ENCODE measurements around the gene PARP16.

DNA sequence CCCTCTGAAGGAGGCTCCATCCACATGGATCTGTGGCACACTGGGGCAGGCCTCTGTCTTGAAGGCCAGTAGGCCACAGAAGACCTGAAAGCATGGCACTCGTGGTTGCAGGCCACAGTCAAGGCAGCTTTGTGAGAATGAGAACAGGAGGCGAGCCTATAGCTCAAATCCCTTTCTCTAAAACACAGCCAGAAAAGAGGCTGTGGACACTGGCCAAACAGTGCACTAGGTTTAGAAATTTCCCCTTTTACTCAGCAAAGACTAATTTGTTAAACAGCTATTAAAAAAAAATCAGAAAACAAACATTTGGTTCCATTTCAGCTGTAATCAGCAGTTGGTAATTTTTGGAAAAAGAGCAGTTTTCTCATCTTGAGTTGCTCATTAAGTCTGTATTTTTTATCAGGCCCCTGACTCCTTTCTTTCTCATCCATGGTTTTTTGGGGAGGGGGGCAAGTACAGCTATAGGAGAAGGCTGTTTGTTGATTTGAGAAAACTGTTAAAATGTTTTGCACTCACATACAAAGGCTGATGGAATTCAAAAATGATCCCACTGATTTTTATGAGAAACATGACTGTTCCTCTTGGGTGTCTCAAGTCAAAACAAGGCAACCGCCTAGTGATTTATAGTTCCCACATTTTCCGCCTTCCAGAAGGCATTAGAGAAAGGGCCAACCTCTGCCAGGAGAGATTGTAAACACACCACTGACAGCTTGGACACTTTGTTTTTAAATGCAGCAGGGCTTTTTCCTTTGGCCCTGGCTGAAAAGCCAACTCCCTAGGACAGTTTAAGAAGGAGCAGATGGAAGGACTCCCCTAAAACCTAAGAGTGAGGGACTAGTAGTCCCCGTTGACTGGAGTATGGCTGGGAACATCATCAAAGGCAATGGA is 28.1 kb downstream of the PARP16 start:
- no peak for TF ChIP-seq SMAD2 (IDR thresholded peaks at IDR 0.05; ENCODE audit: low read depth, low read length)
- no peak for TF ChIP-seq CHD1 (IDR thresholded peaks at IDR 0.05; ENCODE audit: low read length)

All from K562 (cell line).